OCI-LY3 (cell line): ENCODE results near the gene DEPDC7.
"Not testable (repeated sequence)": the region's sequence is repeated elsewhere in the genome, so short reads cannot be mapped to it uniquely, and the experiment has no call there.

Experiments used
- EZH2phosphoT487 ChIP-seq: fragments of 200-600 bp; shearing (Covaris generic); IDR thresholded peaks from 2 replicates; pipeline ENCODE4 v1.6.1; 2018; ENCODE audit warnings: antibody characterized with exemption, mixed run types, low read depth
- TF ChIP-seq, protein P1 (sequence below): fragments of 200-600, 300-600 bp; sonication (generic); IDR thresholded peaks from 2 replicates; pipeline ENCODE4 v1.5.1; 2014; ENCODE audit warnings: antibody characterized with exemption, low read length, low read depth

GRCh38 chr11:32972233-32972632 lies 43.4 kb upstream of the DEPDC7 start:
- TF ChIP-seq, protein P1, sequence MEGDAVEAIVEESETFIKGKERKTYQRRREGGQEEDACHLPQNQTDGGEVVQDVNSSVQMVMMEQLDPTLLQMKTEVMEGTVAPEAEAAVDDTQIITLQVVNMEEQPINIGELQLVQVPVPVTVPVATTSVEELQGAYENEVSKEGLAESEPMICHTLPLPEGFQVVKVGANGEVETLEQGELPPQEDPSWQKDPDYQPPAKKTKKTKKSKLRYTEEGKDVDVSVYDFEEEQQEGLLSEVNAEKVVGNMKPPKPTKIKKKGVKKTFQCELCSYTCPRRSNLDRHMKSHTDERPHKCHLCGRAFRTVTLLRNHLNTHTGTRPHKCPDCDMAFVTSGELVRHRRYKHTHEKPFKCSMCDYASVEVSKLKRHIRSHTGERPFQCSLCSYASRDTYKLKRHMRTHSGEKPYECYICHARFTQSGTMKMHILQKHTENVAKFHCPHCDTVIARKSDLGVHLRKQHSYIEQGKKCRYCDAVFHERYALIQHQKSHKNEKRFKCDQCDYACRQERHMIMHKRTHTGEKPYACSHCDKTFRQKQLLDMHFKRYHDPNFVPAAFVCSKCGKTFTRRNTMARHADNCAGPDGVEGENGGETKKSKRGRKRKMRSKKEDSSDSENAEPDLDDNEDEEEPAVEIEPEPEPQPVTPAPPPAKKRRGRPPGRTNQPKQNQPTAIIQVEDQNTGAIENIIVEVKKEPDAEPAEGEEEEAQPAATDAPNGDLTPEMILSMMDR = not testable (repeated sequence)
- not testable (repeated sequence) for TF ChIP-seq EZH2phosphoT487
